Endometrial microvascular endothelial cells (primary cell): ENCODE measurements around the gene CSTF3. TPM values are rescaled to one million over a fixed set of nuclear protein-coding genes. Genes with fewer than 3 reads are reported as not detected.
"Not testable (repeated sequence)": the region's sequence is repeated elsewhere in the genome, so short reads cannot be mapped to it uniquely, and the experiment has no call there.

Experiments
- in situ Hi-C: cut with HindIII; loops from 2 replicates; pipeline ENCODE4 v1.10.0; 2017; ENCODE audit warnings: low sequenced_read_pairs, low pct_unique_long_range_greater_than_20kb; ENCODE audit errors: inconsistent ontology term
- total RNA-seq: library from RNA; depleted of rRNA; stranded (reverse); fragments of >200 nt; gene quantifications from one replicate; pipeline ENCODE4 v1.2.3, GENCODE V29; 2015; ENCODE audit errors: inconsistent ontology term

CSTF3 gene
- total RNA-seq, result 28.4 TPM

DNA sequence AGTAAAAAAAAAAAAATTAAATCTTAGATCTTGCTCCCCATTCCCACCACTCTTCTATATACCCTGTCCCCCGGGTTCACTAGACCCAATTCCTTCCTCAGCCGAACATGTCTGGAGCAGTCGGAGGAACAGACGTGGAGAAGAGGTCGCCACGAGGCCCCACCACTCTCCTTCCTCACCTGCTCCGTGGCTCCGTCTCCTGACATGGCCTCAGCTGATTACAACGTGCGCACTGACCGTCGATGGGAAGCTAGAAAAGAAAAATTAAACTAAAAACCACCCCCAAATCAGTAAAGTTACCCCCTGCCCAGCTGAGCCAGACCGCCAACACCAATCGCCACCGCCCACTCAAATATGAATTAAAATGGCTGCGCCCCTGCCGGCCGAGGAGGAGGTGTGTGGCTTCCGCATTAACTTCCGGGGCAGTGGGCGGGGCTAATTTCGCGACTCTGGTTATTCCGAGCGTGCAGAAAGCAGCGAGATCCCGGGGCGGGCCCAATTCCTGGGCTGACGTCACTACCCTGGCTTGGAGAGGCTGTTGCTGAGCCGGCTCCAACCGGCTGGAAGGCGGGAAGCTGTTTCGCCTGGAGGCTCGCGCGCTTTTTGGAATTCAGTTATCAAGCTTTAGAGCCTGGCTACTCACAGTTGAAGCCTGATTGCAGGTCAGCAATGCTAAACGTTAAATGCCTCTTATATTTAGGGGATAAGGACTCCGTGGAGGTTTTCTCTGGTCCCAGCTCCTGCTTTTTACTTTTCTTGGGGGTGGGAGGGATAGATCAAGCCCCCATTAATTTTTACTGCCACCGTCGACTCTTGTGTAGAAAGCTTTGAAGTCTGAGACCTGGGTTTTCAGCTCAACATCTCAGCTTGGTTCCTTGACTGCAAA lies at the start of gene CSTF3:
Gene CSTF3 (minus strand): TSS at position 361 of the 886 bp plus-strand sequence. CDS start 155 bp downstream, at position 206.
- in situ Hi-C loops, result no loop called here

DNA sequence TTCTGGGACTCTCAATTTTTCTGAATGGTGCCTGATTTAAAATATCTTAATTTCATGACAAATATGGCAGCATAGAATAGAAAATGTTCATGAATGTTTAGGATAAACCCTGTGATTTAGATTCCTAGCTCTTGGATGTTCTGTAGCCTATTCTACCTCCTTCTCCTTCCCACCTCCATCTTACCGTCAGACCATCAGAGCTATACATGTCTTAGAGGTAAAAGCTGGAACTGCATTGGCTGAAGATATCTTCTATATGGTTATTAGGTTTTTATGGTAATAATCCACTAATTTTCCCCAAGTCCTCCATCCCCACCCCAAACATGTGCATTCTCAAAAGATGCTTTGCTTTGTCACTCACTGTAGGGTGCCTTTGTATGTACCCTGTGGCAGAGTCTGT lies 46.9 kb upstream of the CSTF3 start:
- in situ Hi-C loops, result no loop called here

GRCh38 chr11:33207408-33207985 lies 46.2 kb upstream of the CSTF3 start:
- in situ Hi-C loops, result no loop called here

- in situ Hi-C loops, result no loop called here
These were observed 36.8 kb upstream of the CSTF3 start for GRCh38 chr11:33197915-33198727.

DNA sequence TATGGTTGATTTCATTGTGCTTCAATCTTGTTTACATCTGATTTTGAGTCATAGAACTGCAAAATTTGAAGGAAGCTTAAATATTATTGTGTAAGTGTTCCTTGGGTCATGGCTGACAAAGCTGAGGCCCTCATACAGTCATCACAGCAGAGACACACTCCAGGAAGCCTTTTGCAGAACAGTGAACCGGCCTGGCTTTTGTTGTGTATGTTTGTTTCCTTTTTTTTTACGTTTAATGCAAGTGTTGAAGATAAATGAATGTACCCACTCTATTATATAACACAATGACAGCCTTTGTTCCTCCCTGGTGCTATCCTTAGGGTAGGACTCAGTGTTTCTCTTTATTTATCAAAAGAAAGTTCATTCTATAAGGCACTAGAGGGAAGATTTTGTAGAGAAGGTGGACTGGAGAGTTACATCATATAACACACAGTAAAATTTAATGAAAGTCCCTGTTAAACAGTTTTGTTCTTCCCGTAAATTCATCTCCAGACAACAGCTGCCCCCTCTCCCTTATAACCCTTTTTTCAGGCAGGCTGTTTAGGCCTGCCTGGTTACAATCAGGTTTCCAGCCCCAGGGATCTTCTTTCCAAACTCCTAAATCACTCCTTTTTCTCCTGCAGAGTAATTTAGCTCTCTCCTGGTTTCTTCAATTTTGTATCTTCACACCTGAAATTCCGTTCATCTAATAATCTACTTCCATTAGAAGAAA lies 34.3 kb upstream of the CSTF3 start:
- in situ Hi-C loops, result no loop called here

DNA sequence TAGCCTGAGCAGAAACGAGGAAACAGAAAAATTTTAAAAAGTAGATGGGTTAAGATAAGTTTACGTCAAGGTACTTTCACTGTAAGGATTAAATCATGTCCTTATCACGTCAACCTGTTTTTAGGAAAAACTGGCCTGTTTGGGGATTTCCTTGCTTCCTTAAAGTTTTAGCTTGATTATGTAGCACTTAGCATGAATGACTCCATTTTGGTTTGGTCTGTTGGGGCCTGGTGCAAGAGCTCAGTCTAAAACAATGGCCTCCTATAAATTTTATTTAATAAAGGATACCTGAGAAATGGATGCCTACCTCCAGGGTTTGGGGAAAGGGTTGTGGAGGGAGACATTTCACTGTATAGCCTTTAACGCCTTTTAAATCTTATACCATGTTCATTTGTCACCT lies 33.2 kb upstream of the CSTF3 start:
- in situ Hi-C loops, result no loop called here

DNA sequence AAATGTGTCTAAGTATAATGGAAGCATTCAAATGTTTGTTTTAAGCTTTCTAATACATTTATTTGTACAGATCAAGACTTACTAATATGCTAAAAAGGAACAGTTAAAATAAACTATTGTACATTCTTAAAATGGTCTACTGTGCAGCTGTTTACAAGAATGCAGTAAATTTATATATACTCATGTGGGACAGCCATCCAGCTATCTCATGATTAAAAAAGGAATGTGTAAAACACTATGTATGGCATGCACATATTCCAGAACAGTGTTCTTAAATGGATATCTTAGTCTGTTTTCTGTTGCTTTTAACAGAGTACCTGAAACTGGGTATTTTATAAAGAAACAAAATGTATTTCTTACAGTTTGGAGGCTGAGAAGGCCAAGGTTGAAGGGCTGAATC lies 30.2 kb upstream of the CSTF3 start:
- in situ Hi-C loops, result no loop called here

DNA sequence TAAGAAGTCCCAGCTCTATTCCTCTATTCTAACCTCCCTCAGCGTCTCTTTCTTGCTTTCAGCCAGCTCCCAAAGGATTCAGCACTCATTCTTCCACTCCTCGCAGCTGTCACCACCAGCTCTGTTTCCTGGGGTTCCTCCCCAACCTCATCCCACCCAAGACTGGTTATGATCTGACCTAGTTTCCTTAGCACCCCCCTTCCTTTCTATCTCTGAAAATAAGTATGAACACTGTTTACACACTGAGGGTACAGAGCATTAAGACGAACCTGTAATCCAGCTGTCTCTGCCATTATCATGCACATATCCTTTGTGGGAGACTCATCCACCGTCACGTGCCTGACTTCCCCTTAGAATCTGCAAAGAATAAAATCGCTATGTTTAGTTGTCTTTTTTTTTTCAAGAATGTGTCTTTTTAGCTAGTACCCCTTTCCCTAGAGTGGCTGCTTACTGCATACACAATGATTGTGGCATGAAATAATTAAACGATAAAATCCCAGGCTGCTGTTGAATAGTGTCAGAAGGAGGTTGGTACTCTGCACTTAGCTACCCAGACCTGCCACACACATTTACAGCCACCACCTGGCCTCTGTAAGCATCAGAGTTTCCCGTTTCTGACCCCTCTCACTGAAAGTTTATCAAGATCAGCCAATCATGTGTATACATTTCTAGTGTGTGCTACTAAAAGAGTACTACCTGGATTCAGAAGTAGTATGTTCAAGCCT lies 26.9 kb upstream of the CSTF3 start:
- in situ Hi-C loops, result no loop called here

DNA sequence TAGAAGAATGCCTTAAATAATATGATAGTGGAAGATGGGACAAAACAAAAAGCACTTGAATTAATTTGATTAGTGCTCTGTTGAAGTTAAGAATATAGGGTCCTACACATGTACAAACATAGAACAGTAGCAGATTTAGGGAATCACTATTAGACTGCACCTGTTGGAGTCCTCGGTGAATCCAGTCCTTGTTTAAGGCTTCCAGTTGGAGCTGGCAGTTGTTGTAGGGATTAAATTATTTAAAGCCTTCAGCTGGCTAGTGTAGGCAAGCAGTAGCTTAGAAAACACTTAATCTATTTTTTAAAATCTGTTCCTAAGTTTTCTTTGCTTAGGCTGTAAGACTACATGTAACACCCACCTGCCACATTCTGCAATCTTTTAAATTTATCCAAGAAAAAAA lies 24.5 kb upstream of the CSTF3 start:
- in situ Hi-C loops, result no loop called here

- in situ Hi-C loops, result no loop called here
These were observed 21.1 kb upstream of the CSTF3 start for GRCh38 chr11:33182246-33182878.

GRCh38 chr11:33179348-33179803 lies 18.1 kb upstream of the CSTF3 start:
- in situ Hi-C loops, result no loop called here

DNA sequence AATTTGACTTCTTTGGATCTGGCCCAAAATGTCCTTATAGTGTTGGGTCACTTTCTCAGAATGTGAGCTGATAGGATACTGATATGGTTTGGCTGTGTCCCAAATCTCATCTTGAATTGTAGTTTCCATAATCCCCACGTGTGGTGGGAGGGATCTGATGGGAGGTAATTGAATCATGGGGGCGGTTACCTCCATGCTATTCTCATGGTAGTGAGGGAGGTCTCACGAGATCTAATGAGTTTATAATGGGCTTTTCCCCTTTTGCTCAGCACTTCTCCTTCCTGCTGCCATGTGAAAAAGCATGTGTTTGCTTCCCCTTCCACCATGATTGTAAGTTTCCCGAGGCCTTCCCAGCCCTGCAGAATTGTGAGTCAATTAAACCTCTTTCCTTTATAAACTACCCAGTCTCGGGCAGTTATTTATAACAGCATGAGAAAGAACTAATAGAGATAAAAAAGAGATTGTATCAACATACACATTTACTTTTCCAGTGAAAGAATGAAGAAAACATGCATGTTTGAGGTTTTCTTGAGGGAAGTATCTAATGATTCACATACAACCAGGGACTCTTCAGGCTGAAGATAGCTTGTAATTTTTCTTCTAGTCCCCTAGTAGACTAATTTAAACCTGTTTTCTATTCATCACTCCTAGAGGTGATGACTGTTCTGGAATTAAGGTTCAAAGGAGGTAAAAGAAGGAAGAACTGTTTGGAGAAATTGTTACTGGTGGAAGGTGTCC lies 17.3 kb upstream of the CSTF3 start:
- in situ Hi-C loops, result no loop called here

DNA sequence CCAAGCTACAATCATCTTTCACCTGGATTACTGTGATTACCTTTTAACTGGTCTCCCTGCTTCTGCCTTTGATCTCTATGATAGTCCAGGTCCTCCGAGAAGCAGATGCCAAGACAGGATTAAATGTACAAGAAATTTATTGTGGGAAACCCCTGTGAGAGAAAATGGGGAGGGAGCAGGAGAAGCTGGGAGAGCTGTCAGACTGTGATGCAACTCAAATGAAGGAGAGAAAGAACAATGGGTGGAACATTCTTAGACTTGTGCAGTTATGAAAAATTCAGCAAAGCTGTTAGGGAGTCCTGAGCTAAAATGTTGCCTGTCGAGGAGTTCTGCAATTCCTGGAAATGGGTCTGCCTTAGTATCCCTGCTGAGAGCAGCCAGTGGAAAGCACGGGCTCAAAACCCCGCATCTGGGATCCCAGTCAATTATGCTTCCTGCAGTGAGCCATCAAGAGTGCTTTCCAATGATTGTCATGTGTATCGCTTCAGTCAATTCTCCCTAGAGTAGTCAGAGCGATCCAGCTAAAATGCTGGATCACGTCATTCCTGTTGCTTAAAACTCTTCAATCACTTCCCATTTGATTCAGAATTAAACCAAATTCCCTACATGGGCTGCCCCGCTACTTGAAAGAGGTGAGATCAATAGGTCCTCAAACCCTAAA lies 16.5 kb upstream of the CSTF3 start:
- in situ Hi-C loops, result no loop called here

- in situ Hi-C loops, result not testable (repeated sequence)
These were observed 15.5 kb upstream of the CSTF3 start for GRCh38 chr11:33176760-33177159.

DNA sequence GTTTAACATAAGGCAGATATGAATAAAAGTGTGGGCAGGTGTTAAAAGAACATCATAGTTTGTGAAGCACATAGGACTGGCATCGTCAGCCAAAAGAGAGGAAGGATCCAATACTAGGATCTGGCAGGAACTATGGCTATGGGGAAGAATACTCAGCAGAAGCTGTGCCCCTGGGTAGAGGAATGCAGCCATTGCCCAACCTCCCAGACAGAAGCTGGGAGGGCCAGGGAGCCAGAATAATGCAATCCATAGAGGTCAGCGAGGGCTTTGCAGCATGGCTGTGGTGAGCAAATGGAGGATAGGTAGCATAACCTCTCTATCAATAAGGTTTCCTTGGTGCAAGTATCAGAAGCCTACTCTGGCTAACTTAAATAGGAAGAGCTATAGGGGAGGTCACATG lies 11.7 kb upstream of the CSTF3 start:
- in situ Hi-C loops, result no loop called here

DNA sequence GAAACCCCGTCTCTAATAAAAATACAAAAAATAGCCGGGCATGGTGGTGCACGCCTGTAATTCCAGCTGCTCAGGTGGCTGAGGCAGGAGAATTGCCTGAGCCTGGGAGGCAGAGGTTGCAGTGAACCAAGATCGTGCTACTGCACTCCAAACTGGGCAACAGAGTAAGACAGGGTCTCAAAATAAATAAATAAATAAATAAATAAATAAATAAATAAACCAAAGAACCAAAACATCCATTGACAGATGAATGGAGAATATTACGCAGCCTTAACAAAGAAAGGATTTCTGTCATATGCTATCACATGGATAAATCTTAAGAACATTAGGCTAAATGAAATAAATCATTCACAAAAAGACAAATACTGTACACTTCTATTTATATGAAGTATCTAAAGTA lies 11.1 kb upstream of the CSTF3 start:
- in situ Hi-C loops, result no loop called here

DNA sequence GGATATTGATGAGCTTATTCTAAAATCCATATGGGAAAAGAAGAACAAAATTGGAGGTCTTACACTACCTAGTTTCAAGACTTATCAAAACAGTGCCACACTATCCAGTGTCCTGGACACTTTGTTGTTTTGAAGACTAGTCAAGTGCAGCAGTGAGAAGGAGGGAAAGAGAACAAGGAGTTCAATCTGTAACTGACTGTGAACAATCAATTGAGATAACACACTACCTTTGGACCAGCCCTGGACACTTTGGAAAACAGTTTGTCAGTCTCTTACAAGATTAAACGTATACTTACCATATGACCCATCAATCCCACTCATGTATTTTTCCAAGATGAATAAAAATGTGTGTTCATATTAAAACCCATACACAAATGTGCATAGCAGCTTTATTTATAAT lies 10.0 kb upstream of the CSTF3 start:
- in situ Hi-C loops, result no loop called here
